ENCODE data around the gene ALDOA.

Gene ALDOA

DNA sequence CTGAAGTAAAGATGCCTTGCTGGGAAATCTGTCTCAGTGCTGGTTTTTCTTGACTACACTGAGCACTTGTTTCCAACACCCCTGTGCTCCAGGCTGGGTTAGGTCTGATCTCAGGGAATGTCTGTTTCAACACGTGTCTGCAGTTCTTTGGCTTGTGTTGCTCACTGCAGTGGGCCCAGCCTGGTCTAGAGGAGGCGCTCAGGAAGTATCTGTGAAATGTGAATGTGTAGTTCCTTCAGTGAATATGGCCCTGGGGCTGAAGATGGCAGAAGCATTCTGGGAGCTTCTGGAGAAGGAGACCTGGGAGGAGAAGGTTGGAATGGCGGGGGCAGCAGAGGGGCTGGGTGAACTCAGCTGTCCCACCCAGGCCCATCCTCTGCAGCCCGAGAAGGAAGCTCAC lies 38.5 kb downstream of the ALDOA start:
- TF ChIP-seq GABPA (IDR thresholded peaks at IDR 0.05; ENCODE audit: low read depth): no peak
- no peak for TF ChIP-seq POLR2AphosphoS5 (IDR thresholded peaks at IDR 0.05; ENCODE audit: low read depth)
- TF ChIP-seq, protein P1, sequence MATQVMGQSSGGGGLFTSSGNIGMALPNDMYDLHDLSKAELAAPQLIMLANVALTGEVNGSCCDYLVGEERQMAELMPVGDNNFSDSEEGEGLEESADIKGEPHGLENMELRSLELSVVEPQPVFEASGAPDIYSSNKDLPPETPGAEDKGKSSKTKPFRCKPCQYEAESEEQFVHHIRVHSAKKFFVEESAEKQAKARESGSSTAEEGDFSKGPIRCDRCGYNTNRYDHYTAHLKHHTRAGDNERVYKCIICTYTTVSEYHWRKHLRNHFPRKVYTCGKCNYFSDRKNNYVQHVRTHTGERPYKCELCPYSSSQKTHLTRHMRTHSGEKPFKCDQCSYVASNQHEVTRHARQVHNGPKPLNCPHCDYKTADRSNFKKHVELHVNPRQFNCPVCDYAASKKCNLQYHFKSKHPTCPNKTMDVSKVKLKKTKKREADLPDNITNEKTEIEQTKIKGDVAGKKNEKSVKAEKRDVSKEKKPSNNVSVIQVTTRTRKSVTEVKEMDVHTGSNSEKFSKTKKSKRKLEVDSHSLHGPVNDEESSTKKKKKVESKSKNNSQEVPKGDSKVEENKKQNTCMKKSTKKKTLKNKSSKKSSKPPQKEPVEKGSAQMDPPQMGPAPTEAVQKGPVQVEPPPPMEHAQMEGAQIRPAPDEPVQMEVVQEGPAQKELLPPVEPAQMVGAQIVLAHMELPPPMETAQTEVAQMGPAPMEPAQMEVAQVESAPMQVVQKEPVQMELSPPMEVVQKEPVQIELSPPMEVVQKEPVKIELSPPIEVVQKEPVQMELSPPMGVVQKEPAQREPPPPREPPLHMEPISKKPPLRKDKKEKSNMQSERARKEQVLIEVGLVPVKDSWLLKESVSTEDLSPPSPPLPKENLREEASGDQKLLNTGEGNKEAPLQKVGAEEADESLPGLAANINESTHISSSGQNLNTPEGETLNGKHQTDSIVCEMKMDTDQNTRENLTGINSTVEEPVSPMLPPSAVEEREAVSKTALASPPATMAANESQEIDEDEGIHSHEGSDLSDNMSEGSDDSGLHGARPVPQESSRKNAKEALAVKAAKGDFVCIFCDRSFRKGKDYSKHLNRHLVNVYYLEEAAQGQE (IDR thresholded peaks at IDR 0.05; ENCODE audit: insufficient replicate concordance, low read depth): no peak
- TF ChIP-seq, protein P2, sequence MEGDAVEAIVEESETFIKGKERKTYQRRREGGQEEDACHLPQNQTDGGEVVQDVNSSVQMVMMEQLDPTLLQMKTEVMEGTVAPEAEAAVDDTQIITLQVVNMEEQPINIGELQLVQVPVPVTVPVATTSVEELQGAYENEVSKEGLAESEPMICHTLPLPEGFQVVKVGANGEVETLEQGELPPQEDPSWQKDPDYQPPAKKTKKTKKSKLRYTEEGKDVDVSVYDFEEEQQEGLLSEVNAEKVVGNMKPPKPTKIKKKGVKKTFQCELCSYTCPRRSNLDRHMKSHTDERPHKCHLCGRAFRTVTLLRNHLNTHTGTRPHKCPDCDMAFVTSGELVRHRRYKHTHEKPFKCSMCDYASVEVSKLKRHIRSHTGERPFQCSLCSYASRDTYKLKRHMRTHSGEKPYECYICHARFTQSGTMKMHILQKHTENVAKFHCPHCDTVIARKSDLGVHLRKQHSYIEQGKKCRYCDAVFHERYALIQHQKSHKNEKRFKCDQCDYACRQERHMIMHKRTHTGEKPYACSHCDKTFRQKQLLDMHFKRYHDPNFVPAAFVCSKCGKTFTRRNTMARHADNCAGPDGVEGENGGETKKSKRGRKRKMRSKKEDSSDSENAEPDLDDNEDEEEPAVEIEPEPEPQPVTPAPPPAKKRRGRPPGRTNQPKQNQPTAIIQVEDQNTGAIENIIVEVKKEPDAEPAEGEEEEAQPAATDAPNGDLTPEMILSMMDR (IDR thresholded peaks at IDR 0.05; ENCODE audit: insufficient read depth, low read length): no peak
- TF ChIP-seq SPI1 (IDR thresholded peaks at IDR 0.05; ENCODE audit: borderline replicate concordance, low read depth): no peak
- no peaks in the 10 kb centered on the region for H3K27me3 ChIP-seq (ENCODE audit: insufficient read depth, poor library complexity, severe bottlenecking)

DNA sequence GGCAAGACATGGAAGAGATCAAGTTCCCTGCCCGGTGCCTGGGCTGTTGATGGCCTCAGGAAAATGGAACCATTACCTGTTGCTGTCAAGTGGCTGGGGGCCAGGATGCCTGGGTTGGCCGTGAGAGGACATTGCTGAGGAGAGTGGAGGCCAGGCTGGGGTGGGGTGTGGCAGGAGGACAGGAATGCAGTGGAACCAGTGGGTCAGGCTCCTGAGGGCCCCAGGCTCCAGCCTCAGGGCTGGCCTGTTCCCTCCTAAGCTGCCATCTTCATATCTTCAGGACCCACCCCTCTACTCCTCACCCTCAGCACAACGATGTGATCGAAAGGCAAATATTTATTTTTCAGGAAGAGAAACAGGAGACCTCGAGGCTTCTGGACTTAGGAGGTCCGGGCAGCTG lies 38.9 kb downstream of the ALDOA start:
- no peak for DNase-seq (ENCODE audit: low read depth in 1 of 2, low spot score in 1 of 2)
- no peak overlapping the region for H3K4me3 ChIP-seq (replicated peaks; ENCODE audit: insufficient read depth, low read length)
- no peak for TF ChIP-seq SPI1 (IDR thresholded peaks at IDR 0.05; ENCODE audit: borderline replicate concordance, low read depth)
- TF ChIP-seq, protein P1 (IDR thresholded peaks at IDR 0.05; ENCODE audit: insufficient replicate concordance, low read depth): no peak
- TF ChIP-seq GABPA (IDR thresholded peaks at IDR 0.05; ENCODE audit: low read depth): no peak
- TF ChIP-seq, protein P2 (IDR thresholded peaks at IDR 0.05; ENCODE audit: insufficient read depth, low read length): no peak
- no peak for TF ChIP-seq POLR2AphosphoS5 (IDR thresholded peaks at IDR 0.05; ENCODE audit: low read depth)
- H3K27ac ChIP-seq (replicated peaks): no peak overlapping the region
- no peaks in the 10 kb centered on the region for H3K27me3 ChIP-seq (ENCODE audit: insufficient read depth, poor library complexity, severe bottlenecking)

More for the DNA sequence above, 38.5 kb downstream of the ALDOA start:
- Histone ChIP-seq H3K4me3 (replicated peaks; ENCODE audit: insufficient read depth, low read length) (no peak overlapping the region), H3K27ac (replicated peaks) (no peak overlapping the region)
- no peak for DNase-seq (ENCODE audit: low read depth in 1 of 2, low spot score in 1 of 2)

DNA sequence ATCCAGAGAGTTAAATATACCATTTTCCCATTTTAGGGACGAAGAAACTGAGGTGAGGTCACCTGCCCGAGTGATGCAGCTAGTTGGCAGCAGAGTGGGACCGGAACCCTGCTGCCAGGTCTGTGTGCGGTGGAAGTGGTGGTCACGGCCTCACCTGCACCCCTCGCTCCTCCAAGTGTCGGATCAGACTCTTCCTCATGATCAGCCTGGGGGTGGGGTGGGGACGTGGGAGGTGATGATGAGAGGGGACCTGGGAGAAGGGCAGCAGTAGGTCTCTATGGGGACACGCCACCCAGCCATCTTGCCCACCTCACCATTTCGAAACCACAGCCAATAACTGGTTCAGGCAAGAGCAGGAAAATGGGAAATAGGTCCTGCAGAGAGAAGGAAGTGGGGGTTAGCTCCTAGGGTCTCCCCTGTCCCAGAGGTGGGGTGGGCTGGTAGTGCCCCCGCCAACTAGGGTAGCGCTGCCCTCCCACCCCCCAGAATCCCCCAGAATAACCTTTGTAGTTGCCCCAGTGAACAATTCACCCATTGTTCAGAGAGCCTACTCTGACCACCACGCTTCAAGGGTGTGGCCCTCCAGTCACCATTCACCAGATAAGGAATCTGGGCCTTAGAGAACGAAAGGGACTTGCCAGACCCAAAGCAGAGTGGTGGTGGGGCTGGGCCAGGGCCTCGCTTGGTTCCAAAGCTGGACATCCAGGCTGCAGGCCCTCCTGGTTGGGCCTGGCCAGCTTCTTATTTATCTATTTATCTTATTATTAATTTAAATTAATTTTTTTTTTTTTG lies 42.7 kb downstream of the ALDOA start:
- TF ChIP-seq GABPA (IDR thresholded peaks at IDR 0.05; ENCODE audit: low read depth) (no peak), POLR2AphosphoS5 (IDR thresholded peaks at IDR 0.05; ENCODE audit: low read depth) (no peak), SPI1 (IDR thresholded peaks at IDR 0.05; ENCODE audit: borderline replicate concordance, low read depth) (no peak)
- TF ChIP-seq, protein P2 (IDR thresholded peaks at IDR 0.05; ENCODE audit: insufficient read depth, low read length): no peak
- TF ChIP-seq, protein P1 (IDR thresholded peaks at IDR 0.05; ENCODE audit: insufficient replicate concordance, low read depth): no peak
- no peak for DNase-seq (ENCODE audit: low read depth in 1 of 2, low spot score in 1 of 2)
- H3K4me3 ChIP-seq (replicated peaks; ENCODE audit: insufficient read depth, low read length): no peak overlapping the region
- no peaks in the 10 kb centered on the region for H3K27me3 ChIP-seq (ENCODE audit: insufficient read depth, poor library complexity, severe bottlenecking)
- no peak overlapping the region for H3K27ac ChIP-seq (replicated peaks)
